ENCODE measurements around the gene RPRD2. TPM values are rescaled to one million over a fixed set of nuclear protein-coding genes. Genes with fewer than 3 reads are reported as not detected.

Gene RPRD2
- total RNA-seq, 1 experiment from 2014 or later: 46.6 TPM

GRCh38 chr1:150346316-150346715 lies 17.6 kb upstream of the RPRD2 start:
- no peaks in the 10 kb centered on the region for H3K4me1 ChIP-seq (ENCODE audit: insufficient read depth, low read length, poor library complexity, severe bottlenecking)
- no peak for DNase-seq (ENCODE audit: low spot score)
- no peaks in the 10 kb centered on the region for H3K27me3 ChIP-seq (replicated peaks; ENCODE audit: insufficient read depth, low read depth, low read length, poor library complexity)
- H3K36me3 ChIP-seq (ENCODE audit: insufficient read depth, low read length, poor library complexity, severe bottlenecking): peaks cover 64% of the 10 kb centered on the region
- TF ChIP-seq EZH2 (IDR thresholded peaks at IDR 0.05; ENCODE audit: borderline replicate concordance, low read depth, low read length, poor library complexity, severe bottlenecking) (no peak), CTCF (conservative IDR thresholded peaks at IDR 0.05; ENCODE audit: low read depth, low read length) (no peak)
- ChIA-PET CTCF (no interaction called here), POLR2A (ENCODE audit: low non-redundant PET) (no interaction called here)
- intact Hi-C loops (cut with micrococcal nuclease; ENCODE audit: unreplicated experiment): no loop called here
- no peak overlapping the region for H3K27ac ChIP-seq (ENCODE audit: low read depth, low read length, poor library complexity, severe bottlenecking)
- H3K4me3 ChIP-seq (ENCODE audit: low read depth, low read length, poor library complexity, severe bottlenecking): no peak overlapping the region
- no TSS peak for BruUV-seq (replicated peaks)
- no peaks in the 10 kb centered on the region for H3K9me3 ChIP-seq (ENCODE audit: low read depth, low read length, poor library complexity, severe bottlenecking)

- H3K27me3 ChIP-seq (replicated peaks; ENCODE audit: insufficient read depth, low read depth, low read length, poor library complexity): no peaks in the 10 kb centered on the region
- no peaks in the 10 kb centered on the region for H3K4me1 ChIP-seq (ENCODE audit: insufficient read depth, low read length, poor library complexity, severe bottlenecking)
- no peaks in the 10 kb centered on the region for H3K9me3 ChIP-seq (ENCODE audit: low read depth, low read length, poor library complexity, severe bottlenecking)
- ChIA-PET POLR2A (ENCODE audit: low non-redundant PET) (no interaction called here), CTCF (no interaction called here)
- no peak overlapping the region for H3K4me3 ChIP-seq (ENCODE audit: low read depth, low read length, poor library complexity, severe bottlenecking)
- TF ChIP-seq CTCF (conservative IDR thresholded peaks at IDR 0.05; ENCODE audit: low read depth, low read length) (no peak), EZH2 (IDR thresholded peaks at IDR 0.05; ENCODE audit: borderline replicate concordance, low read depth, low read length, poor library complexity, severe bottlenecking) (no peak)
- H3K36me3 ChIP-seq (ENCODE audit: insufficient read depth, low read length, poor library complexity, severe bottlenecking): peaks cover 39% of the 10 kb centered on the region
- intact Hi-C loops (cut with micrococcal nuclease; ENCODE audit: unreplicated experiment): no loop called here
- BruUV-seq (replicated peaks): no TSS peak
- H3K27ac ChIP-seq (ENCODE audit: low read depth, low read length, poor library complexity, severe bottlenecking): no peak overlapping the region
- no peak for DNase-seq (ENCODE audit: low spot score)
These were observed 11.1 kb upstream of the RPRD2 start for GRCh38 chr1:150352866-150353265.

GRCh38 chr1:150362721-150363425 lies 1.1 kb upstream of the RPRD2 start:
- intact Hi-C loops (cut with micrococcal nuclease; ENCODE audit: unreplicated experiment): no loop called here
- POLR2A ChIA-PET (ENCODE audit: low non-redundant PET): no interaction called here

More at GRCh38 chr1:150362721-150363425, 1.1 kb upstream of the RPRD2 start:
- H3K9me3 ChIP-seq (ENCODE audit: low read depth, low read length, poor library complexity, severe bottlenecking): no peaks in the 10 kb centered on the region
- CTCF ChIA-PET: no interaction called here
- TF ChIP-seq CTCF (conservative IDR thresholded peaks at IDR 0.05; ENCODE audit: low read depth, low read length) (no peak), EZH2 (IDR thresholded peaks at IDR 0.05; ENCODE audit: borderline replicate concordance, low read depth, low read length, poor library complexity, severe bottlenecking) (no peak)
- H3K4me3 ChIP-seq (ENCODE audit: low read depth, low read length, poor library complexity, severe bottlenecking): peak overlapping the region; percentile 75
- H3K27me3 ChIP-seq (replicated peaks; ENCODE audit: insufficient read depth, low read depth, low read length, poor library complexity): no peaks in the 10 kb centered on the region
- peaks cover 15% of the 10 kb centered on the region for H3K4me1 ChIP-seq (ENCODE audit: insufficient read depth, low read length, poor library complexity, severe bottlenecking)
- no peak for DNase-seq (ENCODE audit: low spot score)
- H3K36me3 ChIP-seq (ENCODE audit: insufficient read depth, low read length, poor library complexity, severe bottlenecking): no peaks in the 10 kb centered on the region
- no TSS peak for BruUV-seq (replicated peaks)
- H3K27ac ChIP-seq (ENCODE audit: low read depth, low read length, poor library complexity, severe bottlenecking): peak overlapping the region; percentile 97

Measured in A673 (cell line).